ENCODE data around the gene BPIFA1. TPM values are rescaled to one million over a fixed set of nuclear protein-coding genes. Genes with fewer than 3 reads are reported as not detected.

Gene BPIFA1
- polyA plus RNA-seq, 3 donors = not detected

- Mint-ChIP-seq H3K27me3 (ENCODE audit: low read depth in 3 of 3) (peaks cover 5 to 21% (median 7%) of the 10 kb centered on the region in 3 donors), H3K4me3 (no peak overlapping the region), H3K36me3 (no peaks in the 10 kb centered on the region), H3K4me1 (peaks cover 13% of the 10 kb centered on the region), H3K27ac (peak overlapping the region in 2 of 7 donors; percentile 40 to 70), H3K9me3 (peaks cover 0 to 2% (median 0%) of the 10 kb centered on the region in 7 donors)
- Histone ChIP-seq H2AFZ (ENCODE audit: insufficient read depth, low read depth, low read length, poor library complexity, severe bottlenecking) (no peak overlapping the region), H3K9me3 (replicated peaks in 1 of 2; ENCODE audit: control insufficient read depth in 1 of 2, insufficient read depth in 1 of 2, low read length in 2 of 2) (no peaks in the 10 kb centered on the region), H3K36me3 (replicated peaks in 1 of 2; ENCODE audit: control insufficient read depth in 1 of 2, insufficient read depth in 2 of 2, low read length in 2 of 2) (no peaks in the 10 kb centered on the region), H3K4me2 (replicated peaks; ENCODE audit: extremely low read depth, low read length, poor library complexity, severe bottlenecking) (no peak overlapping the region), H3K79me2 (ENCODE audit: insufficient read depth, low read length) (no peaks in the 10 kb centered on the region), H3K27ac (ENCODE audit: low read depth in 1 of 2, low read length in 2 of 2) (no peak overlapping the region), H4K20me1 (ENCODE audit: insufficient read depth, low read length) (no peaks in the 10 kb centered on the region), H3K27me3 (ENCODE audit: control insufficient read depth in 2 of 2, insufficient read depth in 2 of 2, low read length in 2 of 2) (peaks cover 0 to 2% of the 10 kb centered on the region in 2 donors), H3K4me1 (ENCODE audit: control insufficient read depth in 1 of 2, insufficient read depth in 2 of 2, low read length in 2 of 2) (peaks cover 5% of the 10 kb centered on the region in 2 donors), H3K4me3 (replicated peaks in 1 of 3; ENCODE audit: low read depth in 2 of 3, low read length in 3 of 3) (no peak overlapping the region), H3K9ac (ENCODE audit: insufficient read depth, low read length, poor library complexity, severe bottlenecking) (no peak overlapping the region)
- intact Hi-C loops (cut with micrococcal nuclease) = no loop called here
- no peak for DNase-seq
- WGBS (ENCODE audit: insufficient coverage) = 0% methylated on average over 1 of the region's 2 CpGs
- no peak for TF ChIP-seq CTCF (IDR thresholded peaks at IDR 0.05)
Measured at GRCh38 chr20:33232486-33233072, 3.2 kb upstream of the BPIFA1 start.

GRCh38 chr20:33233129-33233774 lies 2.5 kb upstream of the BPIFA1 start:
- TF ChIP-seq CTCF (IDR thresholded peaks at IDR 0.05) = no peak
- Histone ChIP-seq H3K27me3 (ENCODE audit: control insufficient read depth in 2 of 2, insufficient read depth in 2 of 2, low read length in 2 of 2) (peaks cover 0 to 2% of the 10 kb centered on the region in 2 donors), H2AFZ (ENCODE audit: insufficient read depth, low read depth, low read length, poor library complexity, severe bottlenecking) (no peak overlapping the region), H3K9ac (ENCODE audit: insufficient read depth, low read length, poor library complexity, severe bottlenecking) (no peak overlapping the region), H3K9me3 (replicated peaks in 1 of 2; ENCODE audit: control insufficient read depth in 1 of 2, insufficient read depth in 1 of 2, low read length in 2 of 2) (no peaks in the 10 kb centered on the region), H4K20me1 (ENCODE audit: insufficient read depth, low read length) (no peaks in the 10 kb centered on the region), H3K27ac (ENCODE audit: low read depth in 1 of 2, low read length in 2 of 2) (no peak overlapping the region), H3K79me2 (ENCODE audit: insufficient read depth, low read length) (no peaks in the 10 kb centered on the region), H3K36me3 (replicated peaks in 1 of 2; ENCODE audit: control insufficient read depth in 1 of 2, insufficient read depth in 2 of 2, low read length in 2 of 2) (no peaks in the 10 kb centered on the region), H3K4me3 (replicated peaks in 1 of 3; ENCODE audit: low read depth in 2 of 3, low read length in 3 of 3) (no peak overlapping the region), H3K4me2 (replicated peaks; ENCODE audit: extremely low read depth, low read length, poor library complexity, severe bottlenecking) (no peak overlapping the region), H3K4me1 (ENCODE audit: control insufficient read depth in 1 of 2, insufficient read depth in 2 of 2, low read length in 2 of 2) (peaks cover 5% of the 10 kb centered on the region in 2 donors)
- Mint-ChIP-seq H3K36me3 (no peaks in the 10 kb centered on the region), H3K27ac (no peak overlapping the region), H3K9me3 (peaks cover 0 to 2% (median 0%) of the 10 kb centered on the region in 7 donors), H3K27me3 (ENCODE audit: low read depth in 3 of 3) (peaks cover 5 to 21% (median 7%) of the 10 kb centered on the region in 3 donors), H3K4me3 (no peak overlapping the region), H3K4me1 (peaks cover 13% of the 10 kb centered on the region)
- no peak for DNase-seq
- intact Hi-C loops (cut with micrococcal nuclease) = no loop called here
- WGBS (ENCODE audit: insufficient coverage) = 39% methylated on average over 4 of the region's 5 CpGs

Measured in CD14-positive monocyte (primary cell).